ENCODE data around the gene STX11.

The STX11 gene

GRCh38 chr6:144189351-144189750, 39.0 kb downstream of the STX11 start:
- TF ChIP-seq GABPA (IDR thresholded peaks at IDR 0.05; ENCODE audit: low read depth) = no peak
- TF ChIP-seq, protein P1, sequence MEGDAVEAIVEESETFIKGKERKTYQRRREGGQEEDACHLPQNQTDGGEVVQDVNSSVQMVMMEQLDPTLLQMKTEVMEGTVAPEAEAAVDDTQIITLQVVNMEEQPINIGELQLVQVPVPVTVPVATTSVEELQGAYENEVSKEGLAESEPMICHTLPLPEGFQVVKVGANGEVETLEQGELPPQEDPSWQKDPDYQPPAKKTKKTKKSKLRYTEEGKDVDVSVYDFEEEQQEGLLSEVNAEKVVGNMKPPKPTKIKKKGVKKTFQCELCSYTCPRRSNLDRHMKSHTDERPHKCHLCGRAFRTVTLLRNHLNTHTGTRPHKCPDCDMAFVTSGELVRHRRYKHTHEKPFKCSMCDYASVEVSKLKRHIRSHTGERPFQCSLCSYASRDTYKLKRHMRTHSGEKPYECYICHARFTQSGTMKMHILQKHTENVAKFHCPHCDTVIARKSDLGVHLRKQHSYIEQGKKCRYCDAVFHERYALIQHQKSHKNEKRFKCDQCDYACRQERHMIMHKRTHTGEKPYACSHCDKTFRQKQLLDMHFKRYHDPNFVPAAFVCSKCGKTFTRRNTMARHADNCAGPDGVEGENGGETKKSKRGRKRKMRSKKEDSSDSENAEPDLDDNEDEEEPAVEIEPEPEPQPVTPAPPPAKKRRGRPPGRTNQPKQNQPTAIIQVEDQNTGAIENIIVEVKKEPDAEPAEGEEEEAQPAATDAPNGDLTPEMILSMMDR (IDR thresholded peaks at IDR 0.05; ENCODE audit: insufficient read depth, low read length) = no peak
- no peak for TF ChIP-seq SPI1 (IDR thresholded peaks at IDR 0.05; ENCODE audit: borderline replicate concordance, low read depth)
- no peak for TF ChIP-seq POLR2AphosphoS5 (IDR thresholded peaks at IDR 0.05; ENCODE audit: low read depth)
- no peak for TF ChIP-seq REST (IDR thresholded peaks at IDR 0.05; ENCODE audit: insufficient replicate concordance, low read depth)
- Histone ChIP-seq H3K4me3 (replicated peaks; ENCODE audit: insufficient read depth, low read length) (no peak overlapping the region), H3K27me3 (ENCODE audit: insufficient read depth, poor library complexity, severe bottlenecking) (no peaks in the 10 kb centered on the region), H3K27ac (replicated peaks) (no peak overlapping the region)
- no peak for DNase-seq (ENCODE audit: low read depth in 1 of 2, low spot score in 1 of 2)

GRCh38 chr6:144190080-144190479, 39.8 kb downstream of the STX11 start:
- Histone ChIP-seq H3K27me3 (ENCODE audit: insufficient read depth, poor library complexity, severe bottlenecking) (no peaks in the 10 kb centered on the region), H3K27ac (replicated peaks) (no peak overlapping the region), H3K4me3 (replicated peaks; ENCODE audit: insufficient read depth, low read length) (no peak overlapping the region)
- TF ChIP-seq SPI1 (IDR thresholded peaks at IDR 0.05; ENCODE audit: borderline replicate concordance, low read depth) = no peak
- TF ChIP-seq POLR2AphosphoS5 (IDR thresholded peaks at IDR 0.05; ENCODE audit: low read depth) = no peak
- TF ChIP-seq REST (IDR thresholded peaks at IDR 0.05; ENCODE audit: insufficient replicate concordance, low read depth) = no peak
- TF ChIP-seq GABPA (IDR thresholded peaks at IDR 0.05; ENCODE audit: low read depth) = no peak
- TF ChIP-seq, protein P1 (IDR thresholded peaks at IDR 0.05; ENCODE audit: insufficient read depth, low read length) = no peak
- no peak for DNase-seq (ENCODE audit: low read depth in 1 of 2, low spot score in 1 of 2)

- no peak for DNase-seq (ENCODE audit: low read depth in 1 of 2, low spot score in 1 of 2)
- TF ChIP-seq POLR2AphosphoS5 (IDR thresholded peaks at IDR 0.05; ENCODE audit: low read depth) (no peak), GABPA (IDR thresholded peaks at IDR 0.05; ENCODE audit: low read depth) (no peak), REST (IDR thresholded peaks at IDR 0.05; ENCODE audit: insufficient replicate concordance, low read depth) (no peak), SPI1 (IDR thresholded peaks at IDR 0.05; ENCODE audit: borderline replicate concordance, low read depth) (no peak)
- TF ChIP-seq, protein P1 (IDR thresholded peaks at IDR 0.05; ENCODE audit: insufficient read depth, low read length) = no peak
- Histone ChIP-seq H3K4me3 (replicated peaks; ENCODE audit: insufficient read depth, low read length) (no peak overlapping the region), H3K27me3 (ENCODE audit: insufficient read depth, poor library complexity, severe bottlenecking) (no peaks in the 10 kb centered on the region), H3K27ac (replicated peaks) (no peak overlapping the region)
Observed at GRCh38 chr6:144190593-144190992, 40.3 kb downstream of the STX11 start.

Measured in HL-60 (cell line).